GM12875 (cell line): ENCODE results near the gene TTC13.

Source experiments
- H3K4me3 ChIP-seq: one replicate; pipeline ENCODE4 v1.5.1; 2011; ENCODE audit warnings: low read depth, low read length, control low read depth
- CTCF ChIP-seq: IDR thresholded peaks from 2 replicates; pipeline ENCODE4 v1.5.1; 2011; ENCODE audit warnings: low read depth, mild to moderate bottlenecking, control low read depth, inconsistent platforms, low read length, moderate library complexity, borderline replicate concordance; ENCODE audit not compliant: insufficient read depth

Gene TTC13

GRCh38 chr1:230936475-230936874 lies 42.2 kb downstream of the TTC13 start:
- TF ChIP-seq CTCF: no peak
- no peak overlapping the region for H3K4me3 ChIP-seq

- H3K4me3 ChIP-seq: no peak overlapping the region
- TF ChIP-seq CTCF: no peak
Observed at GRCh38 chr1:230935852-230936251, 42.8 kb downstream of the TTC13 start.

GRCh38 chr1:230930986-230931385 lies 47.7 kb downstream of the TTC13 start:
- TF ChIP-seq CTCF: no peak

GRCh38 chr1:230926182-230926581 lies 52.5 kb downstream of the TTC13 start:
- TF ChIP-seq CTCF: no peak
- no peak overlapping the region for H3K4me3 ChIP-seq

More at GRCh38 chr1:230930986-230931385, 47.7 kb downstream of the TTC13 start:
- no peak overlapping the region for H3K4me3 ChIP-seq

- no peak for TF ChIP-seq CTCF
Observed at GRCh38 chr1:230925608-230926007, 53.1 kb downstream of the TTC13 start.

GRCh38 chr1:230923176-230923575 lies 55.5 kb downstream of the TTC13 start:
- no peak overlapping the region for H3K4me3 ChIP-seq
- no peak for TF ChIP-seq CTCF

More at GRCh38 chr1:230925608-230926007, 53.1 kb downstream of the TTC13 start:
- H3K4me3 ChIP-seq: no peak overlapping the region

GRCh38 chr1:230922620-230923019 lies 56.0 kb downstream of the TTC13 start:
- TF ChIP-seq CTCF: no peak
- H3K4me3 ChIP-seq: no peak overlapping the region
